GM18951 (cell line): ENCODE measurements around the gene MAN1C1.
"Not testable (repeated sequence)": the region's sequence is repeated elsewhere in the genome, so short reads cannot be mapped to it uniquely, and the experiment has no call there.

Experiments
- POLR2A ChIP-seq: IDR thresholded peaks from 4 replicates; pipeline ENCODE4 v1.6.1; 2011; ENCODE audit warnings: mild to moderate bottlenecking; ENCODE audit not compliant: insufficient read length, insufficient read depth; ENCODE audit errors: extremely low read depth
- in situ Hi-C: fragments of 300-500 bp; cut with MboI; formaldehyde crosslinking; loops from one replicate; pipeline ENCODE4 v1.12.0; 2022; ENCODE audit warnings: low sequenced_read_pairs, mixed read lengths, inconsistent platforms; ENCODE audit not compliant: unreplicated experiment

MAN1C1 gene

DNA sequence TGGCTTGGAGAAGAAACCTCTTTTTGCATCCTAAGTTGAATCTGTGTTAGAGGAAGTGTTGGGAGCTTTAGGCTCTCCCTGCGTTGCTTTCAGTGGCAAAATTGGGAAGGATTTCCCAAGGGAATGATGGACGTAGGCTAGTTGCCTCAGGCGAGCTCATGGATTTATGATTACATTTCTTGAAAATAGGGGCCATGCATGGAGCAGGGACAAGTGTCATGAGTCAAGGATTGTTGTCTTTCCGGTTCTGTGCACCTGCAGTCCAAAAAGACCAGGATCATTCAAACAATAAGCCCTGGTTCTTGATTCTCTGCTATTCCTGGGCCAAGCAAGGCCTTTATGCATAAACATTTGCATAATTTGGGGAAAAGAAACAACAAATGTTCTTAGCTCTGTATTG is 7.1 kb downstream of the MAN1C1 start:
- in situ Hi-C loops = no loop called here
- no peak for TF ChIP-seq POLR2A

DNA sequence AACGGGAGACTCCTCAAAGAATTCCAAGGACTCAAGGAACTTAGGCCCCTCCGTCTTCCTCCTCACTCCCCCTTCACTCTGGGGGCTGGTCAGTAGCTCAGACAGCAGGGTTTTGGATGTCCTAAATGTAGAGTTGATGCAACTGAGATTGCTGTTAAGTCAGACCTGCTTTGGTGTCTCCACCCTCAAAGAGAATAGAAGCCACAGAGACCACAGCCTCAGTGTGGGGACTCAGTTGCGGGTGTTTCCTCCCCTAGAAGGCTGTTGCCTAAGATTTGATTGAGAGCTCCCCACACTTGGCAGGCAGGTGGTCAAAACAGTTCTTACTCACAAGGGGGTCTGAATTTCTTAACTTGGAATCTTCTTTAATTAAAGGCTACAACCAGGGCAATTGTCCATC is 7.6 kb downstream of the MAN1C1 start:
- in situ Hi-C loops = no loop called here
- TF ChIP-seq POLR2A = no peak

- TF ChIP-seq POLR2A = no peak
- in situ Hi-C loops = no loop called here
Measured at GRCh38 chr1:25624604-25625003, 8.0 kb downstream of the MAN1C1 start.

DNA sequence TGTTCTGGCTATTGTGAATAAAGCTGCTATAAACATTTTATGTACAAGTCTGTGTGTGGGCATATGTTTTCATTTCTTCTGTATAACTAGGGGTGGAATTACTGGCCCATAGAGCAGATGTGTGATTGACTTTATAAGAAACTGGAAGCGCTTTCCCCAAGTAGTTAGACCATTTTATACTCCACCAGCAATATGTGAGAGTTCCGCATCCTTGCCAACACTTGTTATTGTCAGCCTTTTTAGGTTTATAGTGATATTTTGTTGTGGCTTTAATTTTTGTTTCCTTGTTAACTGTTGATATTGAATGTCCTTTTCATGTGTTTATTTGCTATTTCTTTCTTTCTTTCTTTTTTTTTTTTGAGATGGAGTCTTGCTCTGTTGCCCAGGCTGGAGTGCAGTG is 9.4 kb downstream of the MAN1C1 start:
- in situ Hi-C loops = no loop called here
- no peak for TF ChIP-seq POLR2A

DNA sequence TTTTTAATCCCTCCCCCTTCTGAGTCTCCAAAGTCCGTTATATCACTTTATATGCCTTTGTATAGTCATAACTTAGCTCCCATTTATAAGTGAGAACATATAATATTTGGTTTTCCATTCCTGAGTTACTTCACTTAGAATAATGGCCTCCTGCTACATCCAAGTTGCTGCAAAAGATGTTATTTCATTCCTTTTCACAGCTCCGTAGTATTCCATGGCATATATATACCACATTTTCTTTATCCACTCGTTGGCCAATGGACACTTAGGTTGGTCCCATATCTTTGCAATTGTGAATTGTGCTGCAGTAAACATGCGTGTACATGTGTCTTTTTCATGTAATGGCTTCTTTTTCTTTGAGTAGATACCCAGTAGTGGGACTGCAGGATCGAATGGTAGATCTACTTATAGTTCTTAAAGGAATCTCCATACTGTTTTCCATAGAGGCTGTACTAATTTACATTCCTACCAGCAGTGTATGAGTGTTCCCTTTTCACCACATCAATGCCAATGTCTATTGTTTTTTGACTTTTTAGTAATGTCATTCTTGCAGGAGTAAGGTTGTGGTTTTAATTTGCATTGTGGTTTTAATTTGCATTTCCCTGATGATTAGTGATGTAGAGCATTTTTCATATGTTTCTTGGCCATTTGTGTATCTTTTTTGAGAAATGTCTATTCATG is 12.3 kb downstream of the MAN1C1 start:
- in situ Hi-C loops = no loop called here

DNA sequence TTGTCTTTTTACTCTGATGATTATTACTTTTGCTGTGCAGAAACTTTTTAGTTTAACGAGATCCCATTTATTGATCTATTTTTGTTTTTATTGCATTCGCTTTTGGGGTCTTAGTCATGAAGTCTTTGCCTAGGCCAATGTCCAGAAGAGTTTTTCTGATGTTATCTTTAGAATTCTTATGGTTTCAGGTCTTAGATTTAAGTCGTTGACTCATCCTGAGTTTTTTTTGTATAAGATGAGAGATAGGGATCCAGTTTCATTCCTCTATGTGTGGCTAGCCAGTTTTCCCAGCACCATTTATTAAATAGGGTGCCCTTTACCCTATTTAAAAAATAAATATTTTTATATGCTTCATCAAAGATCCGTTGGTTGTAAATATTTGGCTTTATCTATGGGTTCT is 13.2 kb downstream of the MAN1C1 start:
- no peak for TF ChIP-seq POLR2A
- in situ Hi-C loops = no loop called here

More for the DNA sequence above, 12.3 kb downstream of the MAN1C1 start:
- TF ChIP-seq POLR2A = no peak

GRCh38 chr1:25631750-25632485 is 15.3 kb downstream of the MAN1C1 start:
- in situ Hi-C loops = no loop called here
- TF ChIP-seq POLR2A = no peak

- in situ Hi-C loops = no loop called here
- TF ChIP-seq POLR2A = no peak
Measured at GRCh38 chr1:25634066-25634465, 17.5 kb downstream of the MAN1C1 start.

GRCh38 chr1:25634896-25635295 is 18.3 kb downstream of the MAN1C1 start:
- in situ Hi-C loops = no loop called here
- TF ChIP-seq POLR2A = no peak

- in situ Hi-C loops = not testable (repeated sequence)
Measured at GRCh38 chr1:25636141-25636540, 19.6 kb downstream of the MAN1C1 start.

DNA sequence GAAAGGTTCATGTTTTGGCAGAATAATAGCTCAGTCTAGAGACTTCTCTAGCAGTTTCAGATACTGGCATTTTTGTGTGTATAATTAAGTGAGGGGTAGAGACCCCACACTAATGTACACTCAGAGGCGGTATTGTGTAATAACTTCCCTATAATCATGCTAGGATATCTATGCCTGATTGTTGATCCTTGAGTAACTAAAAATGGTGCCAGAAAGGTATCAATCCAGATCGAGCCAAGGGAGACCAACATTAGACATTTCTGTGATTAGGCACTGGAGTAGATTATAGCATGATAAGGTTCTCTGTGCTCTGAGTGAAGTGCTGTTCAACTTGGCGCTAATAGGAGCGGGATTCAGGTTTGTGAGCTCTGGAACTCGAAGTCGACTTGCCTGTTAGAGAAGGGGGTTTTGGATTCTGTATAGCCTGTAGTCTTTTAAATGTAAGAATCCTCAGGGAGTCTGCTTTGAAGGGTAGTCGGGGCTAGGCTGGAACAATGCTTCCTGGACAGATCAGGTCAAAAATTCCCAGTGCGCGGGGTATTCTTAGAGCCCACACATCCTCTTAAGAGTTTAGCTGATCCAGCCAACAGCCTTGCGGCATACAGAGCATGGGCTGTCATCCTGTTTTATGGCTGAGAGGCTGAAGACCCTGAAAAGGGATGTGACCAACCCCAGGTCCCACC is 24.2 kb downstream of the MAN1C1 start:
- in situ Hi-C loops = no loop called here

GRCh38 chr1:25641329-25641725 is 24.7 kb downstream of the MAN1C1 start:
- TF ChIP-seq POLR2A = no peak
- in situ Hi-C loops = no loop called here

More for the DNA sequence above, 24.2 kb downstream of the MAN1C1 start:
- TF ChIP-seq POLR2A = no peak

- no peak for TF ChIP-seq POLR2A
- in situ Hi-C loops = no loop called here
Measured at GRCh38 chr1:25641931-25642573, 25.5 kb downstream of the MAN1C1 start.
